GM23338 (cell line): ENCODE results near the gene ZNF236. TPM values are rescaled to one million over a fixed set of nuclear protein-coding genes. Genes with fewer than 3 reads are reported as not detected.

ENCODE experiments used
- ATAC-seq: fragments of 200-7000 bp; cut with Tn5 transposase; 3 replicates; pipeline ENCODE4 v1.9.1; 2020
- DNase-seq: peaks from one replicate; pipeline ENCODE4 v3.0.0-alpha.2; 2015; ENCODE audit warnings: low spot score
- H2AFZ ChIP-seq: fragments of 200-600 bp; sonication (generic); 2 replicates; pipeline ENCODE4 v1.8.0; 2016; ENCODE audit warnings: antibody characterized with exemption, mild to moderate bottlenecking, moderate library complexity
- H3F3A ChIP-seq: fragments of 200-600 bp; sonication (generic); replicated peaks from 2 replicates; pipeline ENCODE4 v1.8.0; 2017; ENCODE audit warnings: antibody characterized with exemption, mixed run types, low read depth
- H3K27ac ChIP-seq: fragments of 200-600 bp; sonication (generic); 2 replicates; pipeline ENCODE4 v1.6.1; 2016; ENCODE audit warnings: low read depth
- H3K27me3 ChIP-seq: fragments of 200-600 bp; sonication (generic); 2 replicates; pipeline ENCODE4 v1.8.0; 2016; ENCODE audit warnings: mild to moderate bottlenecking, mixed run types, moderate library complexity; ENCODE audit not compliant: insufficient read depth
- H3K36me3 ChIP-seq: fragments of 200-600 bp; sonication (generic); 2 replicates; pipeline ENCODE4 v1.8.0; 2016; ENCODE audit warnings: mild to moderate bottlenecking; ENCODE audit not compliant: insufficient read depth
- H3K4me1 ChIP-seq: fragments of 200-600 bp; sonication (generic); 2 replicates; pipeline ENCODE4 v1.8.0; 2016; ENCODE audit warnings: mild to moderate bottlenecking, moderate library complexity; ENCODE audit not compliant: insufficient read depth
- H3K4me2 ChIP-seq: fragments of 200-600 bp; sonication (generic); 2 replicates; pipeline ENCODE4 v1.7.1; 2017; ENCODE audit warnings: mixed run types
- H3K4me3 ChIP-seq: fragments of 200-600 bp; sonication (generic); 2 replicates; pipeline ENCODE4 v1.6.1; 2016; ENCODE audit warnings: mixed run types
- H3K79me2 ChIP-seq: fragments of 200-600 bp; sonication (generic); replicated peaks from 2 replicates; pipeline ENCODE4 v1.8.0; 2017; ENCODE audit warnings: mild to moderate bottlenecking; ENCODE audit not compliant: insufficient read depth
- H3K9me2 ChIP-seq: fragments of 200-600 bp; sonication (generic); 2 replicates; pipeline ENCODE4 v1.8.0; 2017; ENCODE audit not compliant: insufficient read depth
- H4K20me1 ChIP-seq: fragments of 200-600 bp; sonication (generic); replicated peaks from 2 replicates; pipeline ENCODE4 v1.8.0; 2017; ENCODE audit warnings: mild to moderate bottlenecking; ENCODE audit not compliant: insufficient read depth
- H3K27ac Mint-ChIP-seq: 2 replicates; pipeline ENCODE4 v1.8.0; 2020; ENCODE audit warnings: inconsistent platforms, mild to moderate bottlenecking, moderate library complexity, mixed read lengths
- H3K27me3 Mint-ChIP-seq: 3 replicates; pipeline ENCODE4 v1.8.0; 2022; ENCODE audit warnings: low read depth, mild to moderate bottlenecking, moderate library complexity, mixed read lengths, inconsistent platforms; ENCODE audit not compliant: insufficient read depth, poor library complexity
- H3K36me3 Mint-ChIP-seq: 3 replicates; pipeline ENCODE4 v1.8.0; 2021; ENCODE audit warnings: low read depth, mild to moderate bottlenecking, inconsistent platforms, moderate library complexity, mixed read lengths
- H3K4me1 Mint-ChIP-seq: 3 replicates; pipeline ENCODE4 v1.8.0; 2020; ENCODE audit warnings: mild to moderate bottlenecking, inconsistent platforms, mixed read lengths
- H3K4me3 Mint-ChIP-seq: 3 replicates; pipeline ENCODE4 v1.8.0; 2021; ENCODE audit warnings: moderate library complexity, mild to moderate bottlenecking, inconsistent platforms, mixed read lengths
- H3K9me3 Mint-ChIP-seq: 3 replicates; pipeline ENCODE4 v1.8.0; 2020; ENCODE audit warnings: moderate library complexity, mild to moderate bottlenecking, inconsistent platforms, mixed read lengths
- CREB1 ChIP-seq: fragments of 250-450 bp; sonication (Bioruptor Pico); IDR thresholded peaks from 2 replicates; pipeline ENCODE4 v1.5.0; 2020; ENCODE audit warnings: low read depth, mild to moderate bottlenecking, moderate library complexity
- CTCF ChIP-seq, 2 experiments: fragments of 200-600 bp in 1 of 2; sonication (generic) in 1 of 2; conservative IDR thresholded peaks; 2 replicates each; pipeline versions ENCODE4 v1.5.1 to v1.6.1; 2016 to 2017; ENCODE audit warnings: antibody characterized with exemption in 2 of 2, low read depth in 2 of 2, mild to moderate bottlenecking in 2 of 2, moderate library complexity in 1 of 2
- EZH2 ChIP-seq: fragments of 200-600 bp; sonication (generic); IDR thresholded peaks from one replicate; pipeline ENCODE4 v1.8.0; 2017; ENCODE audit warnings: antibody characterized with exemption, mild to moderate bottlenecking, low read depth; ENCODE audit not compliant: unreplicated experiment
- EZH2phosphoT487 ChIP-seq: fragments of 200-600 bp; sonication (generic); IDR thresholded peaks from one replicate; pipeline ENCODE4 v1.8.1; 2018; ENCODE audit warnings: antibody characterized with exemption; ENCODE audit not compliant: unreplicated experiment
- JUNB ChIP-seq: IDR thresholded peaks from one replicate; pipeline ENCODE4 v1.6.1; 2016; ENCODE audit warnings: antibody characterized with exemption; ENCODE audit not compliant: unreplicated experiment
- ZNF114 ChIP-seq: fragments of 250-450 bp; sonication (Bioruptor Pico); IDR thresholded peaks from 2 replicates; pipeline ENCODE4 v1.5.0; 2020; ENCODE audit warnings: mild to moderate bottlenecking, moderate library complexity
- ZNF331 ChIP-seq: fragments of 250-450 bp; sonication (Bioruptor Pico); IDR thresholded peaks from 2 replicates; pipeline ENCODE4 v1.5.0; 2020; ENCODE audit warnings: low read depth, mild to moderate bottlenecking, moderate library complexity
- polyA plus RNA-seq: library from polyadenylated mRNA; unstranded; fragments of >200 nt; fragmentation: Nextera tagmentation; extraction: Ambion mirVana; gene quantifications from 2 replicates; pipeline ENCODE4 v1.2.1, GENCODE V29; 2016
- total RNA-seq: library from RNA; depleted of rRNA; stranded (reverse); fragments of >200 nt; shearing (Covaris generic); gene quantifications from 2 replicates; pipeline ENCODE4 v1.2.3, GENCODE V29; 2014
- TF ChIP-seq, protein P1 (sequence below): fragments of 250-450 bp; sonication (Bioruptor Pico); IDR thresholded peaks from 2 replicates; pipeline ENCODE4 v1.5.0; 2020; ENCODE audit warnings: mild to moderate bottlenecking, moderate library complexity

Gene ZNF236
- total and polyA plus RNA-seq, 2 experiments from 2014 or later: 8.9 to 16.3 TPM

DNA sequence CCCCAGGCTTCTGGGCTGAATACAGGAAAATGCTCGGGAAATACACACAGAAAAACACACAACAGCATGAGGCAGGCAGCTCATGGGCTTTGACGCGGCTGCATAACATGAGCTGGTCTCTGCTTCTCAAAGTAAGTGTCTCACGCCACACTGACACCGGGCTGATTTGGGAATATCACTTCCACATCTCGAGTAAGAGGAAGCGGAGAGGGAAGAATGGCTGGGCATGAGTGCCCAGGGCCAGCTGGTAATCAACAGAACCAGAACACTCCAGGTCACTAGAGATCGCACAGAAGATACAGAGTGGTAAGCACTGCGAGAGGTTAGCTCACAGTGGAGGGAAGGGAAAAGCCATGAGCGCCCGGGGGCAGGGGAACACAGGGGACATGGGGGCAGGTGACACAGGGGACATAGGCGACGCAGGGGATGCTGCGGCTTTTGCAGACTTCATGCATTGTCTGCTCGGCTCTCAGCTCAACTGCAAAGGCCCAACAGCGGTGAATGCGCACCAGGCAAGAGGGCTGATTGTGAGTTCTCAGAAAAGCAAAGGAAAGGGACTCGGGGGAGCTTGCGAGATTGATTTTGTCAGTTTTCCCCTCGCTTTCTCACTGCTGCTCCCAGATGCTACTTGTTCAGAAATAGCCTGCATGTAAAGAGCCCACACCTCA lies 168.8 kb downstream of the ZNF236 start (continued):
- TF ChIP-seq, protein P1, sequence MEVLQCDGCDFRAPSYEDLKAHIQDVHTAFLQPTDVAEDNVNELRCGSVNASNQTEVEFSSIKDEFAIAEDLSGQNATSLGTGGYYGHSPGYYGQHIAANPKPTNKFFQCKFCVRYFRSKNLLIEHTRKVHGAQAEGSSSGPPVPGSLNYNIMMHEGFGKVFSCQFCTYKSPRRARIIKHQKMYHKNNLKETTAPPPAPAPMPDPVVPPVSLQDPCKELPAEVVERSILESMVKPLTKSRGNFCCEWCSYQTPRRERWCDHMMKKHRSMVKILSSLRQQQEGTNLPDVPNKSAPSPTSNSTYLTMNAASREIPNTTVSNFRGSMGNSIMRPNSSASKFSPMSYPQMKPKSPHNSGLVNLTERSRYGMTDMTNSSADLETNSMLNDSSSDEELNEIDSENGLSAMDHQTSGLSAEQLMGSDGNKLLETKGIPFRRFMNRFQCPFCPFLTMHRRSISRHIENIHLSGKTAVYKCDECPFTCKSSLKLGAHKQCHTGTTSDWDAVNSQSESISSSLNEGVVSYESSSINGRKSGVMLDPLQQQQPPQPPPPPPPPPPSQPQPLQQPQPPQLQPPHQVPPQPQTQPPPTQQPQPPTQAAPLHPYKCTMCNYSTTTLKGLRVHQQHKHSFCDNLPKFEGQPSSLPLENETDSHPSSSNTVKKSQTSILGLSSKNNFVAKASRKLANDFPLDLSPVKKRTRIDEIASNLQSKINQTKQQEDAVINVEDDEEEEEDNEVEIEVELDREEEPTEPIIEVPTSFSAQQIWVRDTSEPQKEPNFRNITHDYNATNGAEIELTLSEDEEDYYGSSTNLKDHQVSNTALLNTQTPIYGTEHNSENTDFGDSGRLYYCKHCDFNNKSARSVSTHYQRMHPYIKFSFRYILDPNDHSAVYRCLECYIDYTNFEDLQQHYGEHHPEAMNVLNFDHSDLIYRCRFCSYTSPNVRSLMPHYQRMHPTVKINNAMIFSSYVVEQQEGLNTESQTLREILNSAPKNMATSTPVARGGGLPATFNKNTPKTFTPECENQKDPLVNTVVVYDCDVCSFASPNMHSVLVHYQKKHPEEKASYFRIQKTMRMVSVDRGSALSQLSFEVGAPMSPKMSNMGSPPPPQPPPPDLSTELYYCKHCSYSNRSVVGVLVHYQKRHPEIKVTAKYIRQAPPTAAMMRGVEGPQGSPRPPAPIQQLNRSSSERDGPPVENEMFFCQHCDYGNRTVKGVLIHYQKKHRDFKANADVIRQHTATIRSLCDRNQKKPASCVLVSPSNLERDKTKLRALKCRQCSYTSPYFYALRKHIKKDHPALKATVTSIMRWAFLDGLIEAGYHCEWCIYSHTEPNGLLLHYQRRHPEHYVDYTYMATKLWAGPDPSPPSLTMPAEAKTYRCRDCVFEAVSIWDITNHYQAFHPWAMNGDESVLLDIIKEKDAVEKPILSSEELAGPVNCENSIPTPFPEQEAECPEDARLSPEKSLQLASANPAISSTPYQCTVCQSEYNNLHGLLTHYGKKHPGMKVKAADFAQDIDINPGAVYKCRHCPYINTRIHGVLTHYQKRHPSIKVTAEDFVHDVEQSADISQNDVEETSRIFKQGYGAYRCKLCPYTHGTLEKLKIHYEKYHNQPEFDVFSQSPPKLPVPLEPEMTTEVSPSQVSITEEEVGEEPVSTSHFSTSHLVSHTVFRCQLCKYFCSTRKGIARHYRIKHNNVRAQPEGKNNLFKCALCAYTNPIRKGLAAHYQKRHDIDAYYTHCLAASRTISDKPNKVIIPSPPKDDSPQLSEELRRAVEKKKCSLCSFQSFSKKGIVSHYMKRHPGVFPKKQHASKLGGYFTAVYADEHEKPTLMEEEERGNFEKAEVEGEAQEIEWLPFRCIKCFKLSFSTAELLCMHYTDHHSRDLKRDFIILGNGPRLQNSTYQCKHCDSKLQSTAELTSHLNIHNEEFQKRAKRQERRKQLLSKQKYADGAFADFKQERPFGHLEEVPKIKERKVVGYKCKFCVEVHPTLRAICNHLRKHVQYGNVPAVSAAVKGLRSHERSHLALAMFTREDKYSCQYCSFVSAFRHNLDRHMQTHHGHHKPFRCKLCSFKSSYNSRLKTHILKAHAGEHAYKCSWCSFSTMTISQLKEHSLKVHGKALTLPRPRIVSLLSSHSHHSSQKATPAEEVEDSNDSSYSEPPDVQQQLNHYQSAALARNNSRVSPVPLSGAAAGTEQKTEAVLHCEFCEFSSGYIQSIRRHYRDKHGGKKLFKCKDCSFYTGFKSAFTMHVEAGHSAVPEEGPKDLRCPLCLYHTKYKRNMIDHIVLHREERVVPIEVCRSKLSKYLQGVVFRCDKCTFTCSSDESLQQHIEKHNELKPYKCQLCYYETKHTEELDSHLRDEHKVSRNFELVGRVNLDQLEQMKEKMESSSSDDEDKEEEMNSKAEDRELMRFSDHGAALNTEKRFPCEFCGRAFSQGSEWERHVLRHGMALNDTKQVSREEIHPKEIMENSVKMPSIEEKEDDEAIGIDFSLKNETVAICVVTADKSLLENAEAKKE (CRISPR knock-in tag): no peak
- no peak for TF ChIP-seq JUNB

- Histone ChIP-seq H3K4me3 (no peak overlapping the region), H2AFZ (no peak overlapping the region), H4K20me1 (no peaks in the 10 kb centered on the region), H3K79me2 (no peaks in the 10 kb centered on the region), H3K27ac (no peak overlapping the region), H3K27me3 (no peaks in the 10 kb centered on the region), H3F3A (no peaks in the 10 kb centered on the region), H3K4me1 (peaks cover 5% of the 10 kb centered on the region; the same call in 1 of the 2 replicates), H3K36me3 (no peaks in the 10 kb centered on the region), H3K9me2 (no peaks in the 10 kb centered on the region), H3K4me2 (no peak overlapping the region)
- no peaks in the 10 kb centered on the region for H3K36me3 Mint-ChIP-seq
- peaks cover 25% of the 10 kb centered on the region for H3K4me1 Mint-ChIP-seq
- TF ChIP-seq EZH2 (no peak), EZH2phosphoT487 (no peak), CREB1 (no peak), ZNF114 (CRISPR knock-in tag) (no peak), CTCF (conservative IDR thresholded peaks at IDR 0.05; ENCODE audit: low read depth in 2 of 2) (no peak), ZNF331 (no peak)
- H3K9me3 Mint-ChIP-seq: no peaks in the 10 kb centered on the region
- H3K27me3 Mint-ChIP-seq: peaks cover 4% of the 10 kb centered on the region
- DNase-seq (no peak), ATAC-seq (peak; percentile 50)
- H3K27ac Mint-ChIP-seq: no peak overlapping the region
- no peak overlapping the region; the same call in 2 of the 3 replicates for H3K4me3 Mint-ChIP-seq
These were observed 170.1 kb downstream of the ZNF236 start for GRCh38 chr18:76992226-76993084.
